GM21576 (cell line): ENCODE results near the gene LACRT.
"Not testable (repeated sequence)": the region's sequence is repeated elsewhere in the genome, so short reads cannot be mapped to it uniquely, and the experiment has no call there.

Experiments
- ATAC-seq: cut with Tn5 transposase; IDR thresholded peaks from one replicate; pipeline ENCODE4 v1.9.1; 2021; ENCODE audit warnings: mild to moderate bottlenecking, moderate library complexity; ENCODE audit not compliant: unreplicated experiment

The LACRT gene

DNA sequence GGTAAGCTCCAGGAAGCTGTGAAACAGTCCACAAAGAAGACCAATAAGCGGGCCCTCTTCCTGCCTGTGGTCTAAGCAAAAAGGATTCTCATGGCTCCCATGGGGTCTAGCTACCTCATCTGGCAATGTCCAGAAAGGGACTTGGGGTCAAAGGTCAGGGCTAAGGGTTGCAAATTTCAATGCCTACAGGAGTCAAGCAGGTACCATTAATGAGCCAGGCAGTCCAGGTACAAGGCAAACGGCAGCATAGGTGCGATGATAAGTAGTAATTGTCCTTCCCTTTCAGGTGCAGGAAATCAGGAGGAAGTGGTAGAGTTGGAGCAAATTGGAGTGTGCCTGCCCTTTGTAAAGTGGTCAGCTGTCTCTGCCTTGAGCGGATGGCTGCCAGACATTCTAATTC, 6.4 kb upstream of the LACRT start:
- ATAC-seq: no peak

- ATAC-seq: not testable (repeated sequence)
Measured at GRCh38 chr12:54639112-54639511, 4.4 kb upstream of the LACRT start.

GRCh38 chr12:54631988-54632728, 2.5 kb downstream of the LACRT start:
- ATAC-seq: no peak

DNA sequence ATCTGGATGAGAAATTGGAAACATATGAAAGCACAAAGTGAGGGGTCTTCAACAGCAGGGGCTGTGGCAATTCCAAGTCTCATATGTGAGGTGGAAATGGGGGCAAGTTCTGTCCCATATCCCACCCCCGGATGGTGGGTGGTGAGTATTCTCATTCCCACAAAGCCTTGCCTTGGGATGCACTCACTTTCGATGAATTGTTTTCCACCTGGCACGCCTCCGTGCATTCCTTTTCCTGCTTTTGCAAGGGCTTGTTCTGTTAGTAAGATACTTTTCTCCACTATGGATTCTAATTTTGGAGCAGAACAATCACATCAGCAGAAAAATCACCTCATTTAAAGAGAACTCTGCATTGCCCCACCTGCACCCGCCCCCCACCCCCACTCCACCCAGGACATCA, 3.1 kb downstream of the LACRT start:
- ATAC-seq: no peak

DNA sequence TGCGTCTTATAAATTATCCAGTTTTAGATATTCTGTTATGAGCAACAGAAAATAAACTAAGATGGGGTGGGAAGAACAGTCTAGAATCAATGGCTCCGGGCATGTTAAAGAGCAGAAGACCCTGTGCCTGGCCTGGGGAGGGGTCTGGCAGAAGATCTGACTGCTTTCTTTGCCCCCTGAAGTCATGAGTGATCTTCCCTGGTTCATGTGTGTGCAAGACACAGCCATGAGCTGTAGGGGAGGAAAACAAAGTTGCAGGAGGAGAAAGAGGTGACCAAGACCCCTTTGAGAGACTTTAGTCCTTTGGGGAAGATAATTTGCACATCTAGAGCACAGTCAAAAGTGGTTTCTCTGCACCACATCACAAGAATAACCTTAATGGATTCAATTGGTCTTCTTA, 4.8 kb downstream of the LACRT start:
- no peak for ATAC-seq

DNA sequence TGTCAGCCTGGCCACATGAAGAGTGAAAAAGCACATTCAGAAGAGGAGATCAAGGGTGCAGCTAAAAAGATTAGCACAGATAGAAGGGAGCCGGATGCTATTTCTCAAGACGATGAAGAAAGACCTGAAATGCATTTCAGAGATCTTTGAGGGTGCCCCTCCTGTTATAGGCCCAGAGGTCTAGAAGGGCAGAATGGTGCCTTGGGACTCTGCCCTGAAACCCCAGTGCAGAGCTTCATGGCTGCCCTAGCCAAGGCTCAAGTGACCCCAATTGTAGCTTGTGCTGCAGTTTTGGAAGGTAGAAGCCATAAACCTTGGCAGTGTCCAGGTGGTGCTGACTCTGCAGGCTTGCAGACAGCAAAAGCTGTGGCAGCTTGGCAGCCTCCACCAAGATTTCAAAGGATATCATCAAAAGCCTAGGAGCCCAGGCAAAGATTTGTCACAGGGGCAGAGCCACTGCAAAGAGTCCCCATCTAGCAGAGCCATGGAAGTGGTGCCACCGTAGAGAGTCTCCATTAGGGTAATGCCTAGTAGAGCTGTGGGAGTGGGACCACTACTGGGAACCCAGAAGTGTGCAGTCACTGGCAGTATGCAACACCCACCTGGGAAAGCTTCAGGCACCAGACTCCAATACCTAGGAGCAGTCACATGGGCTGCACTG, 6.4 kb downstream of the LACRT start:
- no peak for ATAC-seq

GRCh38 chr12:54627304-54627703, 7.4 kb downstream of the LACRT start:
- ATAC-seq: no peak

- no peak for ATAC-seq
Measured at GRCh38 chr12:54625598-54625997, 9.1 kb downstream of the LACRT start.

DNA sequence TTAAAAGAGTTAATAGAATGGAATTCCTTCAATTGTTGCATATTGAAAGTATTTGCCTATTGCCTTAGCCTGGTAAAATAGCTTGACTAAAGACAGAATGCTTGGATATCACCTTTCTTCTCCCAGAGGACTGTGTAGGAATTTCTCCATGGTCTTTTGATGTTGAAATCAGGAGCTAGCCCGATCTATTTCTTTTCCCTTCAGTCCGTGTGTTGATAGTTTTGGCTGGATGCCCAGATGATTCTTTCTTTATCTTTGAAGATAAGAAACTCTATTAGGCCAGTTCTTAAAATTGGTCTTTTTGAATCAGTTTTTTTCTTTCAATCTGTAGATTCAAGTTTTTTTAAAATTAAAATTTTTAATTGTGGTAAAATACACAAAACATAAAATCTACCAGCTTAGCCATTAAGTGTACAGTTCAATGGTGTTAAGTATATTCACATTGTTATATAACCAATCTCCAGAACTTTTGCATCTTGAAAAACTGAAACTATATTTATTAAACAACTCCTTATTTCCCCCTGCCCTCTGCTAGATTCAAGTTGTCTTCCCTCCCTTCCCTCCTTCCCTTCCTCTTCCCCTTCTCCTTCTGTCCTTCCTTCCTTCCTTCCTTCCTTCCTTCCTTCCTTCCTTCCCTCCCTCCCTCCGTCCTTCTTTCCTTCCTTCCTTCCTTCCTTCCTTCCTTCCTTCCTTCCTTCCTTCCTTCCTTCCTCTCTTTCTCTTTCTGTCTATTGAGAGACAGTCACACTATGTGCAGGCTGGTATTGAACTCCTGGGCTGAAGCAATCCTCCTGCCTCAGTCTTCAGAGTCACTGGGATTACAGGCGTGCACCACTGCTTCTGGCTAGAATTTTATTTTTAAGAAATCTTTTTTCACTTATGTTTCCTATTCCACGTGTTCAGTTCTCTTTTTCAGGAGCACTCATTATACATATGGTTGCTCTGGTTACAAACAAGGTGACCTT, 10.1 kb downstream of the LACRT start:
- ATAC-seq: no peak

DNA sequence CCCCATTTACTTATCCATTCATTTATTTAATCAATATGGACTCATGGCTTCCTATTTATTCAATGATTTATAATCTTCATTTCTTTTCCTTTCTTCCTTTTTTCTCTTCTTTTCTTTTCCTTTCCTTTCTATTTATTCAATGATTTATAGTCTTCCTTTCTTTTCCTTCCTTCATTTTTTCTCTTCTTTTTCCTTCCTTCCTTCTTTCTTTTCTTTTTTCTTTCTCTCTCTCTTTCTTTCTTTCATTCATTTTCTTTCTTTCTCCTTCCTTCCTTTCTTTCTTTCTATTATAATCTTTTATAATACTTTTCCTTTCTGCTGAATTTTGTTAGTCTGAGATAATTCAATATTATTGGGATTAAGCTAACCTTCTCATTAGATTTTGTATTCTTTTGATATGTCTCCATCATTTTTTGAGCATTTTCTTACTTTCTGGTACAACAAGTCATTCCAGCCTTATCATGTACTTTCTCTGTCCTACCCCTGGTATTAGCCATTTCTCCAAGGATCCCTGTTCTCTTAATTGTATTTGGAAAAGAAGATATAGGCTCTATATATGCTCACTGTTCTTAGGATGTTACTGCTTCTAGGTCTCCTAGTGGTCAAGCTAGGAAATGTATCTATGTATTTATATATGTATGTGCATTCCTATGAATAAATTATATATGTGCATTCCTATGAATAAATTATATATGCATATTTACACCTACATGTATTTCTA, 12.1 kb downstream of the LACRT start:
- ATAC-seq: no peak

- ATAC-seq: no peak
Measured at GRCh38 chr12:54616933-54617680, 17.6 kb downstream of the LACRT start.

DNA sequence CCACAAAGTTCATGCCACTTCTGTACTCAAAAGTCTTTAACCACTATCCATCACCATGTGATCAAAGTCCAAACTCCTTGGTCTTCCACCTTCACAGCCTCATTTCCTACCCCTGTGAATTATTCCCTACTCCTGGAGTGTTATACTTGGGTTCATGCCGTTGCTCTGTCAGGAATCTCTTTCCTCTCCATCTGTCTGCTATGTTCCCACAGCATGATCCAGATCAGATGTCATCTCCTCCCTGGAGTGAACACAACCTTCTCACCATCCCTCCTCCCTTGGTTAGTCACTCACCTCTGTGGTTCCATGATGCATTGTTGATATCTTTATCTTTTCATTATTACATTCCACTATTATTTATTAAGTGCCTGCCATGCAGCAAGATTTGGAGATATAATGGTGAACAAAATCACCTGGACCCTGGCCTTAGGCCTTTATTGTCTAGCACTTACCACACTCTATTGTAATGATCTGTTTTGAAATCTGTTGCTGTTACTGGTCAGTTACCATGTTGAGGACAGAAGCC, 22.4 kb downstream of the LACRT start:
- no peak for ATAC-seq

DNA sequence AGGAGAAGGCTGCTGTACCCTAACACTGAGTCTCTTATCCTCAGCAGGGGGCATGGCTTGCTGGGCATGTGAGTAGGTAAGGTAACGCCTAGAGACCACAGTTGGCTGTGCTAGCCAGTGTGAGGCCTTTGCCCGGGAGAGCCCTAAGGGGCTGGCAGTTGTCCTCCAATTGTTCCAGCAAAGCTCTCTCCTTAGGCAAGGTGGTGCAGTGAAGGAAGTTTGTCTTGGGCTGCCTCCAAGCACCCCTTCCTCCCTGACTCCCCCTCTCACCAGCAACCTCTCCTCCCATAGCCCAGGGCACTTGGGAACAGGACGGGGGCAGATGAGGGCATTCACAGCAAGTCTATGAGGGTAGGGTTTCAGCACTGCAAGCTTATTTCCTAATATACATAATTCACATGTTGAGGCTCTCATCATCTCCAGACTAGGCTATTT, 23.0 kb downstream of the LACRT start:
- no peak for ATAC-seq

GRCh38 chr12:54608769-54609168, 25.9 kb downstream of the LACRT start:
- no peak for ATAC-seq

DNA sequence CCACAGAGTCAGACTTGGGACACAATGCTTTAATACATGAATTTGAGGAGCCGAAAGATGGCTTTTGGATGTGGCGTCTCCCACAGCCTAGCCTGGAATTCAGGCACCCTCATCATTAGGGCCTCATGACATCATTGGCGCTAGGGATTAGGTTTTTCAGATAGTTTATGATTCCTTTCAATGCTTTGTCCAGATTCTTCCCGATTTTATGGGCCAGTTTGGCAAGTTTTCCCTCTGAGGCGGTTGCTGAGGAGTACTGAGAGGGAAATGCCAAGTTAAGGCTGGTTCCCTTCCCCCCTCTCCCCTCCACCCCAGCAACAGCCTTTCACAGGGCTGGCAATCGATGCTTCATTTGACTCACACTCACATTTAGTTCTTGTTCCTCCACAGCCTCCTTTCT, 26.5 kb downstream of the LACRT start:
- no peak for ATAC-seq

- no peak for ATAC-seq
Measured at GRCh38 chr12:54606556-54606955, 28.1 kb downstream of the LACRT start.

GRCh38 chr12:54605138-54605970, 29.3 kb downstream of the LACRT start:
- ATAC-seq: no peak

GRCh38 chr12:54604436-54604835, 30.3 kb downstream of the LACRT start:
- ATAC-seq: no peak

DNA sequence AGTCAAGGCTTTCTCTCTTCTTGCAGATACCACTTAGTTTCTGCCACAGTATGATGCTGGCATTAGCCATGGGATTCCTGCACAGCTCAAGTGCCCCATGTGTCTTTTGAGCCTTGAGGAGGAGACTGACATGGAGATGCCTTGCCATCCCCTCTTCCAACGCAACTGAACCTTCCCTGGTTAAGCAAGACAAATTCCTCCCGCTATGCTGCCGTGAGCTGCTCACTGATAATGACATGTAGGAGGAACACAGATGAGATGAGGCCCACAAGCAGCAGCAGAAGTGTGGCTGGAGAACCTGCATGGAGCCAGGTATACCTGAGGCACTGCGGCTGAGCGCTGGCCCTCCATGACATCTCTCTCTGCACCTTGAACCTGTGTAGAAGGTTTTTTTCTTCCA, 30.8 kb downstream of the LACRT start:
- ATAC-seq: no peak
